SK-N-SH treated with all-trans-retinoic acid at 6 μM for 48 hours (cell line): ENCODE measurements around the gene HEXIM1.

Source experiments
- ATAC-seq: fragments of 200-7000 bp; cut with Tn5 transposase; 3 replicates; pipeline ENCODE4 v1.9.1; 2020; ENCODE audit warnings: mild to moderate bottlenecking, moderate library complexity
- ARNTL ChIP-seq: fragments of 450-650 bp; formaldehyde crosslinking; IDR thresholded peaks from 2 replicates; pipeline ENCODE4 v1.5.0; 2020; ENCODE audit warnings: low read depth, mild to moderate bottlenecking, moderate library complexity, borderline replicate concordance
- BACH2 ChIP-seq: fragments of 250-450 bp; sonication (Bioruptor Pico); IDR thresholded peaks from 2 replicates; pipeline ENCODE4 v1.9.0; 2021; ENCODE audit warnings: mild to moderate bottlenecking, borderline replicate concordance
- CREB5 ChIP-seq: fragments of 250-450 bp; sonication (Bioruptor Pico); IDR thresholded peaks from 2 replicates; pipeline ENCODE4 v1.5.1; 2020; ENCODE audit warnings: low read depth, mild to moderate bottlenecking, moderate library complexity
- CSDC2 ChIP-seq: fragments of 250-450 bp; sonication (Bioruptor Pico); IDR thresholded peaks from 2 replicates; pipeline ENCODE4 v1.5.0; 2020; ENCODE audit warnings: mild to moderate bottlenecking, moderate library complexity
- CSRNP3 ChIP-seq: fragments of 250-450 bp; sonication (Bioruptor Pico); IDR thresholded peaks from 2 replicates; pipeline ENCODE4 v1.5.1; 2021; ENCODE audit warnings: mild to moderate bottlenecking, moderate library complexity
- ESRRG ChIP-seq: fragments of 250-450 bp; sonication (Bioruptor Pico); IDR thresholded peaks from 2 replicates; pipeline ENCODE4 v1.6.1; 2021; ENCODE audit warnings: mild to moderate bottlenecking
- GLIS3 ChIP-seq: fragments of 250-450 bp; sonication (Bioruptor Pico); IDR thresholded peaks from 2 replicates; pipeline ENCODE4 v1.5.0; 2020; ENCODE audit warnings: mild to moderate bottlenecking, moderate library complexity
- OSR1 ChIP-seq: fragments of 250-450 bp; sonication (Bioruptor Pico); IDR thresholded peaks from 2 replicates; pipeline ENCODE4 v1.8.0; 2022; ENCODE audit warnings: moderate library complexity, mild to moderate bottlenecking, inconsistent platforms
- PATZ1 ChIP-seq: fragments of 250-450 bp; sonication (Bioruptor Pico); IDR thresholded peaks from 2 replicates; pipeline ENCODE4 v1.8.0; 2020; ENCODE audit warnings: mild to moderate bottlenecking, moderate library complexity, borderline replicate concordance
- POU6F1 ChIP-seq: fragments of 250-450 bp; sonication (Bioruptor Pico); IDR thresholded peaks from 2 replicates; pipeline ENCODE4 v1.8.0; 2021; ENCODE audit warnings: low read depth, mild to moderate bottlenecking, moderate library complexity, borderline replicate concordance
- PPARA ChIP-seq: fragments of 250-450 bp; sonication (Bioruptor Pico); IDR thresholded peaks from 2 replicates; pipeline ENCODE4 v1.5.0; 2020; ENCODE audit warnings: mild to moderate bottlenecking, borderline replicate concordance
- RARB ChIP-seq: fragments of 250-450 bp; sonication (Bioruptor Pico); IDR thresholded peaks from 2 replicates; pipeline ENCODE4 v1.8.0; 2021; ENCODE audit warnings: mild to moderate bottlenecking, moderate library complexity
- SNAI2 ChIP-seq: fragments of 250-450 bp; sonication (Bioruptor Pico); IDR thresholded peaks from 2 replicates; pipeline ENCODE4 v1.5.0; 2020; ENCODE audit warnings: mild to moderate bottlenecking, moderate library complexity
- TCF4 ChIP-seq: fragments of 250-450 bp; sonication (Bioruptor Pico); IDR thresholded peaks from 2 replicates; pipeline ENCODE4 v1.8.0; 2021; ENCODE audit warnings: mild to moderate bottlenecking, moderate library complexity, borderline replicate concordance
- TOX ChIP-seq: fragments of 250-450 bp; sonication (Bioruptor Pico); IDR thresholded peaks from 2 replicates; pipeline ENCODE4 v1.8.0; 2021; ENCODE audit warnings: mild to moderate bottlenecking, moderate library complexity, borderline replicate concordance
- TSHZ2 ChIP-seq: fragments of 250-450 bp; sonication (Bioruptor Pico); IDR thresholded peaks from 2 replicates; pipeline ENCODE4 v1.5.0; 2020; ENCODE audit warnings: mild to moderate bottlenecking, moderate library complexity
- ZC3H10 ChIP-seq: fragments of 250-450 bp; sonication (Bioruptor Pico); IDR thresholded peaks from 2 replicates; pipeline ENCODE4 v1.5.1; 2021; ENCODE audit warnings: mild to moderate bottlenecking, moderate library complexity
- ZFP3 ChIP-seq: fragments of 250-450 bp; sonication (Bioruptor Pico); IDR thresholded peaks from 2 replicates; pipeline ENCODE4 v1.5.0; 2020; ENCODE audit warnings: mild to moderate bottlenecking, moderate library complexity
- ZFP30 ChIP-seq: fragments of 450-650 bp; formaldehyde crosslinking; IDR thresholded peaks from 2 replicates; pipeline ENCODE4 v1.5.0; 2022; ENCODE audit warnings: mild to moderate bottlenecking, moderate library complexity
- ZNF565 ChIP-seq: fragments of 450-650 bp; formaldehyde crosslinking; conservative IDR thresholded peaks from 2 replicates; pipeline ENCODE4 v1.5.0; 2020; ENCODE audit warnings: low read depth, mild to moderate bottlenecking, moderate library complexity
- ZNF70 ChIP-seq: fragments of 450-650 bp; formaldehyde crosslinking; IDR thresholded peaks from 2 replicates; pipeline ENCODE4 v1.5.0; 2020; ENCODE audit warnings: mild to moderate bottlenecking, moderate library complexity

HEXIM1 gene

GRCh38 chr17:45197108-45197507 lies 48.8 kb downstream of the HEXIM1 start:
- ATAC-seq: no peak
- TF ChIP-seq ZC3H10 (CRISPR knock-in tag): no peak
- no peak for TF ChIP-seq CREB5
- no peak for TF ChIP-seq ARNTL
- no peak for TF ChIP-seq CSDC2 (CRISPR knock-in tag)
- TF ChIP-seq OSR1 (CRISPR knock-in tag): no peak
- no peak for TF ChIP-seq ZFP30
- no peak for TF ChIP-seq PATZ1 (CRISPR knock-in tag)
- TF ChIP-seq CSRNP3 (CRISPR knock-in tag): no peak
- no peak for TF ChIP-seq ZFP3 (CRISPR knock-in tag)
- TF ChIP-seq SNAI2 (CRISPR knock-in tag): no peak
- TF ChIP-seq POU6F1: no peak
- TF ChIP-seq GLIS3 (CRISPR knock-in tag): no peak
- no peak for TF ChIP-seq ESRRG (CRISPR knock-in tag)
- no peak for TF ChIP-seq PPARA
- no peak for TF ChIP-seq ZNF70 (CRISPR knock-in tag)

GRCh38 chr17:45197555-45198334 lies 49.5 kb downstream of the HEXIM1 start:
- TF ChIP-seq CREB5 (no peak), OSR1 (CRISPR knock-in tag) (no peak), RARB (no peak), ZNF70 (CRISPR knock-in tag) (no peak), ZFP3 (CRISPR knock-in tag) (peak; percentile 96)
- ATAC-seq: peak; percentile 100

GRCh38 chr17:45200701-45201100 lies 52.4 kb downstream of the HEXIM1 start:
- no peak for ATAC-seq
- TF ChIP-seq BACH2: no peak
- TF ChIP-seq CSDC2 (CRISPR knock-in tag): no peak
- TF ChIP-seq TOX: no peak
- no peak for TF ChIP-seq CREB5
- TF ChIP-seq CSRNP3 (CRISPR knock-in tag): no peak
- TF ChIP-seq ZNF70 (CRISPR knock-in tag): no peak
- TF ChIP-seq TSHZ2 (CRISPR knock-in tag): no peak
- no peak for TF ChIP-seq POU6F1
- TF ChIP-seq RARB: no peak
- TF ChIP-seq GLIS3 (CRISPR knock-in tag): no peak
- no peak for TF ChIP-seq OSR1 (CRISPR knock-in tag)
- TF ChIP-seq ZNF565 (CRISPR knock-in tag): no peak
- no peak for TF ChIP-seq ARNTL
- no peak for TF ChIP-seq ZFP3 (CRISPR knock-in tag)
- TF ChIP-seq ZFP30: no peak
- TF ChIP-seq ZC3H10 (CRISPR knock-in tag): no peak
- TF ChIP-seq TCF4 (CRISPR knock-in tag): no peak
- no peak for TF ChIP-seq SNAI2 (CRISPR knock-in tag)
